ENCODE data around the gene HOGA1. TPM values are rescaled to one million over a fixed set of nuclear protein-coding genes. Genes with fewer than 3 reads are reported as not detected.
"Not testable (repeated sequence)": the region's sequence is repeated elsewhere in the genome, so short reads cannot be mapped to it uniquely, and the experiment has no call there.

The HOGA1 gene
- total and polyA plus RNA-seq, 4 donors, result 2.6 to 4.0 (median 3.5) TPM

DNA sequence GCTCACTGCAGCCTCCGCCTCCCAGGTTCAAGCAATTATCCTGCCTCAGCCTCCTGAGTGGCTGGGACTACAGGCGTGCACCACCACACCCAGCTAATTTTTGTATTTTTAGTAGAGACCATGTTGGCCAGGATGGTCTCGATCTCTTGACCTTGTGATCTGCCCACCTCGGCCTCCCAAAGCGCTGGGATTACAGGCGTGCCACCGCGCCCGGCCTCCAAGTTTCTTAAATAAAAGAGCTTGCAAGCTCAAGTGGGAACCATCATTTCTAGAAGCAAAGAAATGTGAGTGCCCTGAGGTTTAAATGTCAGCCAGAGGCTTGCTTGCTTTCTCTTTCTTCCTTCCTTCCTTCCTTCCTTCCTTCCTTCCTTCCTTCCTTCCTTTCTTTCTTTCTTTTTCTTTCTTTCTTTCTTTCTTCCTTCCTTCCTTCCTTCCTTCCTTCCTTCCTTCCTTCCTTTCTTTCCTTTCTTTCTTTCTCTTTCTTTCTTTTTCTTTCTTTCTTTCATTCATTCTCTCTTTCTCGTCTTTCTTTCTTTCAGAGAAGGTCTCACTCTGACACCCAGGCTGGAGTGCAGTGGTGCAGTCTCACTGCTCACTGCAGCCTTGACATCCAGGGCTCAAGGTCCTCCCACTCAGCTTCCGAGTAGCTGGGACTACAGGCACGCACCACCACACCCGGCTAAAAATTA, 58.4 kb downstream of the HOGA1 start:
- not testable (repeated sequence) for H3K4me3 ChIP-seq (ENCODE audit: low read depth, low read length)

DNA sequence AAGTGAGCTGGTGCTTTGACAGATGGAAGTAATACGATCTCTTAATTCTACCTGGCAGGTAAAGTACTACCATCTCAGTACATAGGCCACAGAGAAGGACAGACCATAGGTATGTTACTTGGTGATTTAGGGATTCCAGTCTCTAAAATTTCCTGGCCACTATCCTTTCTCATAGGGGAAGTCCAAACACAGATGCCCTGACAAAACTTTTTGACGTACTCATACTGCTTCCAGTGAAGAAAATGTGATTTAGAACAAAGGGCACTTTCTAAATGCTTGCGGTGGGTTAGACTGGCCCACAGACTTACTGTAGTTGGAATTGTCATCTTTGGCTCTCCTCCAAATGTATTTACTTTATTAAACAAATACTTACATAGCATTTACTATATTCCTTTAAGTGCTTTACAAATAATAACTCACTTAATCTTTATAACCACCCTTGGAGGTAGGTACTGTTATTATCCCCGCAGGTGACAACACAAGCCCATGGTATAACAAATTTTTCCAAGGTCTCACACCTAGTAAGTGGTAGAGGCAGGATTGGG, 59.3 kb downstream of the HOGA1 start:
- no CpG with 5 or more reads among the region's 4 CpGs for WGBS (ENCODE audit: insufficient coverage)
- DNase-seq (ENCODE audit: low read depth in 4 of 6, low spot score in 6 of 6), result no peak
- Histone ChIP-seq H3K4me3 (ENCODE audit: low read depth, low read length) (no peak overlapping the region), H3K27me3 (ENCODE audit: control insufficient read depth, insufficient read depth, low read length) (no peaks in the 10 kb centered on the region), H3K4me1 (ENCODE audit: control insufficient read depth, insufficient read depth, low read length) (peaks cover 18% of the 10 kb centered on the region), H3K9me3 (ENCODE audit: control insufficient read depth, insufficient read depth, low read length) (no peaks in the 10 kb centered on the region), H3K27ac (ENCODE audit: low read depth, low read length) (no peak overlapping the region), H3K36me3 (ENCODE audit: control insufficient read depth, insufficient read depth, low read length) (peaks cover 17% of the 10 kb centered on the region)

More for the DNA sequence above, 58.4 kb downstream of the HOGA1 start:
- not testable (repeated sequence) for H3K27me3 ChIP-seq (ENCODE audit: control insufficient read depth, insufficient read depth, low read length); DNase-seq (ENCODE audit: low read depth in 4 of 6, low spot score in 6 of 6); H3K9me3 ChIP-seq (ENCODE audit: control insufficient read depth, insufficient read depth, low read length); H3K27ac ChIP-seq (ENCODE audit: low read depth, low read length)
- 98% methylated on average over 11 of the region's 13 CpGs for WGBS (ENCODE audit: insufficient coverage)
- H3K36me3 ChIP-seq (ENCODE audit: control insufficient read depth, insufficient read depth, low read length), result peaks cover 17% of the 10 kb centered on the region
- peaks cover 18% of the 10 kb centered on the region for H3K4me1 ChIP-seq (ENCODE audit: control insufficient read depth, insufficient read depth, low read length)

GRCh38 chr10:97644936-97645335, 60.7 kb downstream of the HOGA1 start:
- Histone ChIP-seq H3K36me3 (ENCODE audit: control insufficient read depth, insufficient read depth, low read length) (peaks cover 17% of the 10 kb centered on the region), H3K27me3 (ENCODE audit: control insufficient read depth, insufficient read depth, low read length) (no peaks in the 10 kb centered on the region), H3K9me3 (ENCODE audit: control insufficient read depth, insufficient read depth, low read length) (no peaks in the 10 kb centered on the region), H3K4me1 (ENCODE audit: control insufficient read depth, insufficient read depth, low read length) (peaks cover 18% of the 10 kb centered on the region), H3K27ac (ENCODE audit: low read depth, low read length) (no peak overlapping the region), H3K4me3 (ENCODE audit: low read depth, low read length) (no peak overlapping the region)
- no CpG with 5 or more reads among the region's 4 CpGs for WGBS (ENCODE audit: insufficient coverage)
- DNase-seq (ENCODE audit: low read depth in 4 of 6, low spot score in 6 of 6), result no peak

- Histone ChIP-seq H3K36me3 (ENCODE audit: control insufficient read depth, insufficient read depth, low read length) (peaks cover 32% of the 10 kb centered on the region), H3K4me1 (ENCODE audit: control insufficient read depth, insufficient read depth, low read length) (peaks cover 4% of the 10 kb centered on the region), H3K9me3 (ENCODE audit: control insufficient read depth, insufficient read depth, low read length) (no peaks in the 10 kb centered on the region), H3K27me3 (ENCODE audit: control insufficient read depth, insufficient read depth, low read length) (no peaks in the 10 kb centered on the region), H3K4me3 (ENCODE audit: low read depth, low read length) (no peak overlapping the region), H3K27ac (ENCODE audit: low read depth, low read length) (no peak overlapping the region)
- 50% methylated on average over 1 of the region's 1 CpG for WGBS (ENCODE audit: insufficient coverage)
- DNase-seq (ENCODE audit: low read depth in 4 of 6, low spot score in 6 of 6), result no peak
Measured at GRCh38 chr10:97647556-97647955, 63.4 kb downstream of the HOGA1 start.

DNA sequence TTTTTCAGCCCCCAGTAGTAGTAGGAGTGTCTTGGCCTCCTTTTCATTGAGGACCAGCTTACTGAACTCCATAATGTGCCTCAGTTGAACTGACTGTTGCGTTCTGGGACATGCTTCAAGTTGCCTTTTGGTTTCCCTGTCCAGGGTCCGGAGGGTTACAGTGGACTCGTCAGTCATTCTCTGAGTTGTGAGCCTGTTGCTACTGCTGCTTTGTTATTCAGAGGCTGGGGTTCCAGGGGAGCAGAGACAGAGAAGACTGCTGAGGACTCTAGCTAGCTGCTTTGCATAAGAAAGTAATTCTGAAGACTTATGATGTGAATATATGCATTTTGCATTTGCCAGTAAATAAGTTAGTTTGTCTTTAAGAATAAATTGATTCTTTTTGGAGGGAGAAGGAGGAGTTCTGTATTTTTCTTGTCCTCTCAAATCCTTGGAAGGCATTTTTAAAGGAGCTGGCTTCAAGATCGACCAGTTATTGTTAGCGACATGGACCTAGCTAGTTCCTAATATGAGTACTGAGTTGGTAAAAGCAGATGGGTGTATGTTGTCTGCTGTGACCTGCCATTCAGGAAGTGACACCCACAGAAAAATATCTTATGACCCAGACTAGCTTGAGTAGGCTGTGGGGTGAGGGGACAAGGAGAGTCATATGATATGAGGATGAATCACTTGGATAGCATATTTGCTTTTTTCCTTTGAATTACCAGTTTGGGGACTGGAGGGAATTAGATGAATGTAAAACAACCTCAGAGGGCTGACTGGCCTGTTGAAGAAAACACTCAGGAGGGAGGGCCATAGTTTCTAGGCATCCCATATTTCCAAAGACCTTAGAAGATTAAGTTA, 64.6 kb downstream of the HOGA1 start:
- no peaks in the 10 kb centered on the region for H3K27me3 ChIP-seq (ENCODE audit: control insufficient read depth, insufficient read depth, low read length)
- no peak overlapping the region for H3K4me3 ChIP-seq (ENCODE audit: low read depth, low read length)
- no peak overlapping the region for H3K27ac ChIP-seq (ENCODE audit: low read depth, low read length)
- H3K4me1 ChIP-seq (ENCODE audit: control insufficient read depth, insufficient read depth, low read length), result no peaks in the 10 kb centered on the region
- H3K36me3 ChIP-seq (ENCODE audit: control insufficient read depth, insufficient read depth, low read length), result peaks cover 43% of the 10 kb centered on the region
- DNase-seq (ENCODE audit: low read depth in 4 of 6, low spot score in 6 of 6), result no peak
- WGBS (ENCODE audit: insufficient coverage), result 48% methylated on average over 4 of the region's 5 CpGs
- no peaks in the 10 kb centered on the region for H3K9me3 ChIP-seq (ENCODE audit: control insufficient read depth, insufficient read depth, low read length)

GRCh38 chr10:97649405-97649750, 65.2 kb downstream of the HOGA1 start:
- not testable (repeated sequence) for H3K4me1 ChIP-seq (ENCODE audit: control insufficient read depth, insufficient read depth, low read length)
- WGBS (ENCODE audit: insufficient coverage), result no CpG with 5 or more reads among the region's 4 CpGs
- peaks cover 39% of the 10 kb centered on the region for H3K36me3 ChIP-seq (ENCODE audit: control insufficient read depth, insufficient read depth, low read length)

DNA sequence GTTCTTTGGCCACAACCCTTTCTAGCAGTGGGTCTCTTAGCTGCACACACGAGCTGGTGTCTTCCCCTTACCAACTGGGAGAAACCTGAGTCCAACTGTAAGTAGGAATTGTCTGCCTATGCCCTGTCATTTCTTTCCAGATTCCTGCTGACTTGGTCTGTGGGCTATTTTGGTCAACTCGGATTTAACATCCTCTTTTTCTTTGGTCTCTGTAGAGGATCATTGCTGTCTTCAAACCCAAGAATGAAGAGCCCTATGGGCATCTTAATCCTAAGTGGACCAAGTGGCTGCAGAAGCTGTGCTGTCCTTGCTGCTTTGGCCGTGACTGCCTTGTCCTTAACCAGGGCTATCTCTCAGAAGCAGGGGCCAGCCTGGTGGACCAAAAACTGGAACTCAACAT, 66.5 kb downstream of the HOGA1 start:
- no peak overlapping the region for H3K27ac ChIP-seq (ENCODE audit: low read depth, low read length)
- H3K36me3 ChIP-seq (ENCODE audit: control insufficient read depth, insufficient read depth, low read length), result peaks cover 37% of the 10 kb centered on the region
- no peak overlapping the region for H3K4me3 ChIP-seq (ENCODE audit: low read depth, low read length)
- H3K27me3 ChIP-seq (ENCODE audit: control insufficient read depth, insufficient read depth, low read length), result no peaks in the 10 kb centered on the region
- WGBS (ENCODE audit: insufficient coverage), result 94% methylated on average over 2 of the region's 3 CpGs
- H3K4me1 ChIP-seq (ENCODE audit: control insufficient read depth, insufficient read depth, low read length), result no peaks in the 10 kb centered on the region
- DNase-seq (ENCODE audit: low read depth in 4 of 6, low spot score in 6 of 6), result no peak
- H3K9me3 ChIP-seq (ENCODE audit: control insufficient read depth, insufficient read depth, low read length), result no peaks in the 10 kb centered on the region

More at GRCh38 chr10:97649405-97649750, 65.2 kb downstream of the HOGA1 start:
- not testable (repeated sequence) for H3K27me3 ChIP-seq (ENCODE audit: control insufficient read depth, insufficient read depth, low read length); H3K27ac ChIP-seq (ENCODE audit: low read depth, low read length); H3K4me3 ChIP-seq (ENCODE audit: low read depth, low read length); DNase-seq (ENCODE audit: low read depth in 4 of 6, low spot score in 6 of 6); H3K9me3 ChIP-seq (ENCODE audit: control insufficient read depth, insufficient read depth, low read length)

DNA sequence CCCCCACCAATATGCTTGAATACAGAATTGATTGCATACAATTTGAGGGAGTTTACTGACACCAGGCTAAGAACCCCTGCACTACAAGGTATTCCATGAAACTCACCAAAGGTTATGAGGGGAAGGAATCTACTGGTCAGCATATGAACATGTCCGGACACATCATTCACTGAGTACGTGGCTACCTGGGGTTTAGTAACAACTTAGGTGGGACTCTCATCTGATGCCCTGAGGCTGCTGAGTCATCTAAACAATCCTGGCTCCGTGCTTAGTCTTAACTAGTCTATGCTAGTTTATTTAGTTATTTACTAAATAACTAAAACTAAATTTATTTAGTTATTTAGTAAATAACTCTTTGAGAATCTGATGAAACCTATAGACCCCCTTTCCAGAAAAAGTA, 67.6 kb downstream of the HOGA1 start:
- Histone ChIP-seq H3K27me3 (ENCODE audit: control insufficient read depth, insufficient read depth, low read length) (no peaks in the 10 kb centered on the region), H3K4me1 (ENCODE audit: control insufficient read depth, insufficient read depth, low read length) (no peaks in the 10 kb centered on the region), H3K27ac (ENCODE audit: low read depth, low read length) (no peak overlapping the region), H3K4me3 (ENCODE audit: low read depth, low read length) (no peak overlapping the region), H3K9me3 (ENCODE audit: control insufficient read depth, insufficient read depth, low read length) (no peaks in the 10 kb centered on the region), H3K36me3 (ENCODE audit: control insufficient read depth, insufficient read depth, low read length) (peaks cover 34% of the 10 kb centered on the region)
- WGBS (ENCODE audit: insufficient coverage), result 100% methylated on average over 1 of the region's 3 CpGs
- no peak for DNase-seq (ENCODE audit: low read depth in 4 of 6, low spot score in 6 of 6)

DNA sequence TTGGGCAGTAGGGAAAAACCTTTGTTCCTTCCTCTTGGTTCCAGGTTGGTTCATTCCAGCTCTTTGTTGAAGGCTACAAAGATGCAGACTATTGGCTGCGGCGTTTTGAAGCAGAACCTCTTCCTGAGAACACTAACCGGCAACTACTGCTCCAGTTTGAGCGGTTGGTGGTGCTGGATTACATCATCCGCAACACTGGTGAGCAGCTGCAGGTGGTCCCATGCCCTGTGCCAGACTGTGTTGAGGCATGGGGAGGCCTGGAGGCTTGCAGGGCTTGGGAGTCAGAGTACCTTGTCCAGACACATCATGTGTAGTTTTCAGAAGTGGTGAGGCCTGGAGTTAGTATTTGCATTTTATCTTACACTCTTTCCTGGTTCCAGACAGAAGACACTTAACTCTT, 72.6 kb downstream of the HOGA1 start:
- DNase-seq (ENCODE audit: low read depth in 4 of 6, low spot score in 6 of 6), result no peak
- Histone ChIP-seq H3K4me1 (ENCODE audit: control insufficient read depth, insufficient read depth, low read length) (no peaks in the 10 kb centered on the region), H3K27me3 (ENCODE audit: control insufficient read depth, insufficient read depth, low read length) (no peaks in the 10 kb centered on the region), H3K36me3 (ENCODE audit: control insufficient read depth, insufficient read depth, low read length) (peaks cover 34% of the 10 kb centered on the region), H3K27ac (ENCODE audit: low read depth, low read length) (no peak overlapping the region), H3K9me3 (ENCODE audit: control insufficient read depth, insufficient read depth, low read length) (no peaks in the 10 kb centered on the region), H3K4me3 (ENCODE audit: low read depth, low read length) (no peak overlapping the region)
- 98% methylated on average over 5 of the region's 5 CpGs for WGBS (ENCODE audit: insufficient coverage)
